ENCODE data around the gene DERA. TPM values are rescaled to one million over a fixed set of nuclear protein-coding genes. Genes with fewer than 3 reads are reported as not detected.

DERA gene
- total RNA-seq, 1 experiment from 2014 or later = 67.6 TPM

DNA sequence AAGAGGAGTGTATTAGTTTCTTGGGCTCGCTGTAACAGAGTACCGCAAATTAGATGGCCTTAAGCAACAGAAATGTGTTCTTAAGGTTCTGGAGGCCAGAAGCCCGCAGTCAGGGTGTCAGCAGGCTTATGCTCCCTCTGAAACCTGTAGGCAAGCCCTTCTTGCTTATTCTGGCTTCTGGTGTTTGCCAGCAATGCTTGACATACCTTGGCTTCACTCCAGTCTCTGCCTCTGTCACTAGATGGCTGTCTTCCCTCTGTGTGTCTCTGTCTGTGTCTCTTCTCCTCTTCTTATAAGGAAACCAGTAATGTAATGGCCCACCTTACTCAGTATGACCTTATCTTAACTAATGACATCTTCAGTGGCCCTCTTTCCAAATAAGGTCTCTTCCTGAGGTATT, 85.1 kb downstream of the DERA start:
- Histone ChIP-seq H3K4me2 (no peak overlapping the region), H3K4me3 (no peak overlapping the region), H3F3A (ENCODE audit: insufficient read depth, low read depth) (no peaks in the 10 kb centered on the region), H3K79me2 (ENCODE audit: low read depth) (no peaks in the 10 kb centered on the region), H3K9me2 (ENCODE audit: insufficient read depth) (no peaks in the 10 kb centered on the region), H3K9me3 (ENCODE audit: insufficient read depth, low read depth) (no peaks in the 10 kb centered on the region), H3K36me3 (ENCODE audit: low read depth) (no peaks in the 10 kb centered on the region), H4K20me1 (ENCODE audit: insufficient read depth) (0 out of 2 replicates have a peak, but pooled peaks cover 3% of the 10 kb centered on the region), H3K27ac (no peak overlapping the region), H2AFZ (no peak overlapping the region), H3K27me3 (ENCODE audit: insufficient read depth, low read depth) (no peaks in the 10 kb centered on the region), H3K4me1 (replicated peaks; ENCODE audit: insufficient read depth) (no peaks in the 10 kb centered on the region)
- TF ChIP-seq EZH2 (IDR thresholded peaks at IDR 0.05; ENCODE audit: low read depth) = no peak
- TF ChIP-seq, protein P1, sequence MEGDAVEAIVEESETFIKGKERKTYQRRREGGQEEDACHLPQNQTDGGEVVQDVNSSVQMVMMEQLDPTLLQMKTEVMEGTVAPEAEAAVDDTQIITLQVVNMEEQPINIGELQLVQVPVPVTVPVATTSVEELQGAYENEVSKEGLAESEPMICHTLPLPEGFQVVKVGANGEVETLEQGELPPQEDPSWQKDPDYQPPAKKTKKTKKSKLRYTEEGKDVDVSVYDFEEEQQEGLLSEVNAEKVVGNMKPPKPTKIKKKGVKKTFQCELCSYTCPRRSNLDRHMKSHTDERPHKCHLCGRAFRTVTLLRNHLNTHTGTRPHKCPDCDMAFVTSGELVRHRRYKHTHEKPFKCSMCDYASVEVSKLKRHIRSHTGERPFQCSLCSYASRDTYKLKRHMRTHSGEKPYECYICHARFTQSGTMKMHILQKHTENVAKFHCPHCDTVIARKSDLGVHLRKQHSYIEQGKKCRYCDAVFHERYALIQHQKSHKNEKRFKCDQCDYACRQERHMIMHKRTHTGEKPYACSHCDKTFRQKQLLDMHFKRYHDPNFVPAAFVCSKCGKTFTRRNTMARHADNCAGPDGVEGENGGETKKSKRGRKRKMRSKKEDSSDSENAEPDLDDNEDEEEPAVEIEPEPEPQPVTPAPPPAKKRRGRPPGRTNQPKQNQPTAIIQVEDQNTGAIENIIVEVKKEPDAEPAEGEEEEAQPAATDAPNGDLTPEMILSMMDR (conservative IDR thresholded peaks at IDR 0.05) = no peak
- ChIA-PET CTCF (interaction anchor here (0.6 kb wide), 2 partner anchors 11 to 454 kb away, joined by 3 read pairs; no protein-coding TSS in a partner anchor), POLR2A (ENCODE audit: unreplicated experiment) (no interaction called here)
- intact Hi-C loops (cut with micrococcal nuclease; ENCODE audit: unreplicated experiment) = no loop called here
- DNase-seq = no peak
- BruUV-seq (replicated peaks) = no TSS peak

DNA sequence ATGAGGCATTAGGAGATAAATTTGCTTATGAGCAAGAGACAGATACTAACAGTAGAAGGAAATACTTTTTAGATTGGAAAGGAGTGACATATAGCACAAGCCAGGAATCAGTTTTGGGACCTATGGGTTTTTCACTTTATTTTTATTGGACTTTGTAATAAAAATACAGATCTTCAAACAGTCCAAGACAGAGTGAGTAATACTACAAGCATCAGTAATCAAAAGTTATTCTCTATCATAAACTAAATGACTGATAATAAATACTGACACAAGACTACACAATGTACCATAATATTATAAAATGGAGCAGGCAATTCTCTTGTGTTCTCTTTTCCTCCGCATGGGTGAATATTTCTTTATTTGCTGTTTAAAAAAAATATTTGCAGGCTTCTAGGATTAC, 85.8 kb downstream of the DERA start:
- DNase-seq = no peak
- TF ChIP-seq EZH2 (IDR thresholded peaks at IDR 0.05; ENCODE audit: low read depth) = no peak
- TF ChIP-seq, protein P1 (conservative IDR thresholded peaks at IDR 0.05) = no peak
- H3K9me3 ChIP-seq (ENCODE audit: insufficient read depth, low read depth) = no peaks in the 10 kb centered on the region
- intact Hi-C loops (cut with micrococcal nuclease; ENCODE audit: unreplicated experiment) = no loop called here
- H3K36me3 ChIP-seq (ENCODE audit: low read depth) = no peaks in the 10 kb centered on the region
- ChIA-PET CTCF (no interaction called here), POLR2A (ENCODE audit: unreplicated experiment) (no interaction called here)
- H3K9me2 ChIP-seq (ENCODE audit: insufficient read depth) = no peaks in the 10 kb centered on the region
- H3F3A ChIP-seq (ENCODE audit: insufficient read depth, low read depth) = no peaks in the 10 kb centered on the region
- no peaks in the 10 kb centered on the region for H3K4me1 ChIP-seq (replicated peaks; ENCODE audit: insufficient read depth)
- no peaks in the 10 kb centered on the region for H3K79me2 ChIP-seq (ENCODE audit: low read depth)
- no TSS peak for BruUV-seq (replicated peaks)
- H3K27me3 ChIP-seq (ENCODE audit: insufficient read depth, low read depth) = no peaks in the 10 kb centered on the region
- no peak overlapping the region for H3K4me2 ChIP-seq
- no peak overlapping the region for H3K27ac ChIP-seq
- H4K20me1 ChIP-seq (ENCODE audit: insufficient read depth) = 0 out of 2 replicates have a peak, but pooled peaks cover 3% of the 10 kb centered on the region
- H3K4me3 ChIP-seq = no peak overlapping the region
- H2AFZ ChIP-seq = no peak overlapping the region

DNA sequence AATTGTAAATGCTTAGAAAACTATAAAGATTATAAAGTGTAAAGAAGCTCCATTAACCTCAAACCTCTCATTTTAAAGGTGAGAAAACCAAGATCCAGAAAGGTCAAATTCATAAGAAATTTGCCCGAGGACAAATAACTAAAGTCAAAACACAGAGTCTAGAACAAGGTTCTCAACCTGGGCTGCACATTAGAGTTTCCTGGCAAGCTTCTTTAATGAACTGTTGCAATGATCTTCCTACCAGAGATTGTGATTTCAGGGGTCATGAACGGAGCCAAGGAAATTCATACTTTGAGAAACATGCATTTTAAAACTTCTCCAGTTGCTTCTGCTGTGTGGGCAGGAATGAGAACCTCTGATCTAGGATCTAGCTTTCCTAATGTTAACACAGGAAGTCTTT, 86.8 kb downstream of the DERA start:
- BruUV-seq (replicated peaks) = no TSS peak
- intact Hi-C loops (cut with micrococcal nuclease; ENCODE audit: unreplicated experiment) = no loop called here
- H2AFZ ChIP-seq = no peak overlapping the region
- 0 out of 2 replicates have a peak, but pooled peaks cover 3% of the 10 kb centered on the region for H4K20me1 ChIP-seq (ENCODE audit: insufficient read depth)
- H3F3A ChIP-seq (ENCODE audit: insufficient read depth, low read depth) = no peaks in the 10 kb centered on the region
- DNase-seq = no peak
- H3K27ac ChIP-seq = no peak overlapping the region
- H3K36me3 ChIP-seq (ENCODE audit: low read depth) = no peaks in the 10 kb centered on the region
- no peak for TF ChIP-seq EZH2 (IDR thresholded peaks at IDR 0.05; ENCODE audit: low read depth)
- TF ChIP-seq, protein P1 (conservative IDR thresholded peaks at IDR 0.05) = no peak
- no peaks in the 10 kb centered on the region for H3K27me3 ChIP-seq (ENCODE audit: insufficient read depth, low read depth)
- no peaks in the 10 kb centered on the region for H3K9me2 ChIP-seq (ENCODE audit: insufficient read depth)
- no peaks in the 10 kb centered on the region for H3K9me3 ChIP-seq (ENCODE audit: insufficient read depth, low read depth)
- H3K79me2 ChIP-seq (ENCODE audit: low read depth) = no peaks in the 10 kb centered on the region
- H3K4me3 ChIP-seq = no peak overlapping the region
- no peak overlapping the region for H3K4me2 ChIP-seq
- POLR2A ChIA-PET (ENCODE audit: unreplicated experiment) = no interaction called here
- CTCF ChIA-PET = no interaction called here
- H3K4me1 ChIP-seq (replicated peaks; ENCODE audit: insufficient read depth) = no peaks in the 10 kb centered on the region
